ENCODE results near the gene MYO3A. TPM values are rescaled to one million over a fixed set of nuclear protein-coding genes. Genes with fewer than 3 reads are reported as not detected.

Gene MYO3A
- total and polyA plus RNA-seq, 3 experiments from 2014 or later = not detected

GRCh38 chr10:26213157-26213800, 279.2 kb downstream of the MYO3A start:
- no peak overlapping the region for H3K27ac ChIP-seq (ENCODE audit: low read depth, low read length)
- no peak for DNase-seq
- H3K4me1 Mint-ChIP-seq = peaks cover 14 to 40% (median 35%) of the 10 kb centered on the region in 3 donors
- no peaks in the 10 kb centered on the region for H3K36me3 ChIP-seq (ENCODE audit: insufficient read depth, low read length)
- no peaks in the 10 kb centered on the region for H3K4me1 ChIP-seq (ENCODE audit: insufficient read depth, low read length)
- ChIA-PET POLR2A (no interaction called here), CTCF (no interaction called here)
- no peak overlapping the region for H3K27ac Mint-ChIP-seq
- H3K9me3 ChIP-seq (ENCODE audit: low read length) = no peaks in the 10 kb centered on the region
- H3K4me3 ChIP-seq (ENCODE audit: low read length) = no peak overlapping the region
- peaks cover 46 to 58% of the 10 kb centered on the region in 2 donors for H3K27me3 Mint-ChIP-seq
- H3K36me3 Mint-ChIP-seq = no peaks in the 10 kb centered on the region
- no peaks in the 10 kb centered on the region for H3K9me3 Mint-ChIP-seq
- H3K27me3 ChIP-seq (ENCODE audit: insufficient read depth, low read length, poor library complexity, severe bottlenecking) = peaks cover 31% of the 10 kb centered on the region
- H3K4me3 Mint-ChIP-seq = no peak overlapping the region

DNA sequence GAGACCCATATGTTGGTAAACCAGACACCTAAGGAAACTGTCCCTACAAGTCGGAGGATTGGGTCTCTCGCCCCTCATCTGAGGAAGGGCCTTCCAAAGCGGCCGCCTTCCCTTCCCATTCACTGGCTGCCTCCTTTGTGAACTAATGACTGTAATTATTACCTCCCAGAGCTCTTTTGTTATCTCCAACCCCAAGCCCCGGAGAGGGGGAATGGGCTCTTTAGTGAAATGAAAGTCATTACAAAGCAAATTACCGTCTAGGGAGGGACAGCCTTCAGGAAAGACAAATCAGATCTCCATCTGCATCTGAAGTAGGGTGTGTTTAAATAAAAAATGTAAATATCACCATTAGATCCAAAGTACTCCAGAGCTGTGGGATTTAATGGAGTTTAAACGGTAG, 280.0 kb downstream of the MYO3A start:
- Mint-ChIP-seq H3K27me3 (peaks cover 53 to 65% of the 10 kb centered on the region in 2 donors), H3K36me3 (no peaks in the 10 kb centered on the region), H3K4me1 (peaks cover 18 to 47% (median 39%) of the 10 kb centered on the region in 3 donors), H3K9me3 (no peaks in the 10 kb centered on the region), H3K4me3 (no peak overlapping the region), H3K27ac (no peak overlapping the region)
- ChIA-PET POLR2A (no interaction called here), CTCF (no interaction called here)
- DNase-seq = no peak
- Histone ChIP-seq H3K4me3 (ENCODE audit: low read length) (no peak overlapping the region), H3K9me3 (ENCODE audit: low read length) (no peaks in the 10 kb centered on the region), H3K36me3 (ENCODE audit: insufficient read depth, low read length) (no peaks in the 10 kb centered on the region), H3K27me3 (ENCODE audit: insufficient read depth, low read length, poor library complexity, severe bottlenecking) (peaks cover 35% of the 10 kb centered on the region), H3K4me1 (ENCODE audit: insufficient read depth, low read length) (no peaks in the 10 kb centered on the region), H3K27ac (ENCODE audit: low read depth, low read length) (no peak overlapping the region)

DNA sequence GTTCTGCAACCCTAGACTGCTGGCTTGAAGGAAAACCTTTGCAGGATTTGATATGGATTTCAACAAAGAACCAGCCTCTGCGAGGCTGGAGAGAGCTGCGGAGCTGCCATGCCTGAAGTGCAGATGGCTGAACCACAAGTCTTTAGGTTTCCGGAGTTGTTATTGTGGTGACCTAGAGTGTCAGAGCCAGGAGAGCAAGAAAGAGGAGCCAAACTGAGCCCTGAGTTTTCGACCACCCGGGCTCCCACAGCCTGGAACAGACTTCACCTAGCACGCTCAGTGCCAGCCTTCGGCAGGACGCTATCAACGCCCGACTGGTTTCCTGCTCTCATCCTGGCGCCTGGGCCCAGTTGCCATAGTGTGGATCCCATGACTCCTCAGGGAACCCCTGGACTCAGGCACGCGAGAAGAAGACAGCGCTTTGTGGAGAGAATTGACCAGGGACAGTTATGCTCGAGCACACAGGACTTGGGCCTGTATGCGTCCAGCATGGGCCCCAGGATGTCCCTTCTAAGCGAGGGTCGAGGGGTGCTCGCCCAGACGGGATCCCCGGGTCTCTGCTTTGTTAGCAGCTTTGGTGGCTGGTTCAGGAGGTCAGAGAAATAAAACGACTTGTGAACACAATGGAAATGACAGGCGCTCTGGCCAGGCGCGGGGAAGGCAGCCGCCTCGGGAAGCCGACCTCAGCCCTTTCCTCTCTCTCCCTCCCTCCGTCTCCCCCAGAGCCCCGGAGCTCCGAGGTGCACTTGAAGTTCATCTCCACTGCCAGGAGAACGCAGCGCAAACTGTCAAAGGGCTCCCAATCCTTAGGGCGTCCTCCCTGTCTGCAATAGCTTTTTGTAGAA, 280.7 kb downstream of the MYO3A start:
- ChIA-PET CTCF (no interaction called here), POLR2A (no interaction called here)
- Mint-ChIP-seq H3K4me3 (peak overlapping the region in 5 of 7 donors; percentile 63 to 76 (median 72)), H3K27ac (no peak overlapping the region), H3K4me1 (peaks cover 18 to 47% (median 39%) of the 10 kb centered on the region in 3 donors), H3K9me3 (peaks cover 0 to 1% (median 0%) of the 10 kb centered on the region in 5 donors), H3K36me3 (no peaks in the 10 kb centered on the region), H3K27me3 (peaks cover 57 to 72% of the 10 kb centered on the region in 2 donors)
- Histone ChIP-seq H3K4me1 (ENCODE audit: insufficient read depth, low read length) (no peaks in the 10 kb centered on the region), H3K4me3 (ENCODE audit: low read length) (no peak overlapping the region), H3K36me3 (ENCODE audit: insufficient read depth, low read length) (no peaks in the 10 kb centered on the region), H3K9me3 (ENCODE audit: low read length) (no peaks in the 10 kb centered on the region), H3K27me3 (ENCODE audit: insufficient read depth, low read length, poor library complexity, severe bottlenecking) (peaks cover 36% of the 10 kb centered on the region), H3K27ac (ENCODE audit: low read depth, low read length) (no peak overlapping the region)
- no peak for DNase-seq

- no peaks in the 10 kb centered on the region for H3K36me3 ChIP-seq (ENCODE audit: insufficient read depth, low read length)
- no peaks in the 10 kb centered on the region for H3K9me3 ChIP-seq (ENCODE audit: low read length)
- no peak for DNase-seq
- peak overlapping the region in 6 of 7 donors; percentile 63 to 92 (median 72) for H3K4me3 Mint-ChIP-seq
- H3K27ac ChIP-seq (ENCODE audit: low read depth, low read length) = no peak overlapping the region
- no peaks in the 10 kb centered on the region for H3K36me3 Mint-ChIP-seq
- no peak overlapping the region for H3K4me3 ChIP-seq (ENCODE audit: low read length)
- peaks cover 0 to 1% (median 0%) of the 10 kb centered on the region in 5 donors for H3K9me3 Mint-ChIP-seq
- CTCF ChIA-PET = no interaction called here
- H3K4me1 ChIP-seq (ENCODE audit: insufficient read depth, low read length) = no peaks in the 10 kb centered on the region
- peaks cover 18 to 47% (median 39%) of the 10 kb centered on the region in 3 donors for H3K4me1 Mint-ChIP-seq
- H3K27me3 ChIP-seq (ENCODE audit: insufficient read depth, low read length, poor library complexity, severe bottlenecking) = peaks cover 34% of the 10 kb centered on the region
- H3K27me3 Mint-ChIP-seq = peaks cover 63 to 79% of the 10 kb centered on the region in 2 donors
- POLR2A ChIA-PET = no interaction called here
- no peak overlapping the region for H3K27ac Mint-ChIP-seq
Measured at GRCh38 chr10:26215396-26215934, 281.4 kb downstream of the MYO3A start.

GRCh38 chr10:26215935-26216584, 282.0 kb downstream of the MYO3A start:
- POLR2A ChIA-PET = no interaction called here

DNA sequence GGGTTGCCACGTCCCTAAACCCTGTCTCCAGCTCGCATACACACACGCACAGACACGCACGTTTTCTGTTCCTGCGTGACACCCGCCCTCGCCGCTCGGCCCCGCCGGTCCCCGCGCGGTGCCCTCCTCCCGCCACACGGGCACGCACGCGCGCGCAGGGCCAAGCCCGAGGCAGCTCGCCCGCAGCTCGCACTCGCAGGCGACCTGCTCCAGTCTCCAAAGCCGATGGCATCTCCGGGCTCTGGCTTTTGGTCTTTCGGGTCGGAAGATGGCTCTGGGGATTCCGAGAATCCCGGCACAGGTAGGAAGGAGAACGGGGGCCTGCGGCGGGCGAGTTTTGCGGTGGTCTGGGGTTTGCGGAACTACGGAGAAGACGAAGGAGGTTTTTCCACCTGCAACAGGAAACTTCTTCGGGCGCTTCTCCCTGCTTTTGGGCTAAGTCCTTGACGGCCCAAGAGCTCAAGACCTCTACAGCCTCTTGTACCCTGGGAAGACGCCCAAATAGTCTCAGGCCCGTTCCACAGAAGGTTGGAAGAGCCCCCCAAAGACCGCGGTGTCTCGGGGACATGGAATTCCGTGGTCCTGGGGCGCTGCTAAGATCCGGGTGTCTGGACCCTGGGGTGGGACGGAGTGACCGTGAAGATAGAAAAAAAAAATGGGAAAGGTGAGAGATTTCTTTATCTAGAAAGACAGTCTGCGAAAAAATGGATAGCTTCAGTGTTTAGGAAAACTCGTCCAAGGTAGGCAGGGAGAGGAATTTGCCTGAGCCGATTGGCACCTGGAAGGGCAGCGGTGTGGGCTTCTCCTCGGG, 282.8 kb downstream of the MYO3A start, which contains the start of gene GAD2:
TSS of gene GAD2 (plus strand) at position 190 of the 811 bp plus-strand sequence. CDS start at position 226, 36 bp downstream.
- H3K4me1 ChIP-seq (ENCODE audit: insufficient read depth, low read length) = no peaks in the 10 kb centered on the region
- Mint-ChIP-seq H3K27ac (no peak within 1 kb of the TSS), H3K36me3 (no peaks in the 10 kb centered on the region), H3K4me3 (peak within 1 kb of the TSS in 6 of 7 donors; percentile 63 to 92 (median 73)), H3K4me1 (peaks cover 18 to 44% (median 39%) of the 10 kb centered on the region in 3 donors), H3K27me3 (peaks cover 74 to 88% of the 10 kb centered on the region in 2 donors), H3K9me3 (peaks cover 0 to 1% (median 0%) of the 10 kb centered on the region in 5 donors)
- no peak within 1 kb of the TSS for H3K4me3 ChIP-seq (ENCODE audit: low read length)
- ChIA-PET CTCF (no interaction called here), POLR2A (no interaction called here)
- peaks cover 33% of the 10 kb centered on the region for H3K27me3 ChIP-seq (ENCODE audit: insufficient read depth, low read length, poor library complexity, severe bottlenecking)
- no peaks in the 10 kb centered on the region for H3K9me3 ChIP-seq (ENCODE audit: low read length)
- DNase-seq = no peak
- no peaks in the 10 kb centered on the region for H3K36me3 ChIP-seq (ENCODE audit: insufficient read depth, low read length)
- no peak within 1 kb of the TSS for H3K27ac ChIP-seq (ENCODE audit: low read depth, low read length)

More at GRCh38 chr10:26215935-26216584, 282.0 kb downstream of the MYO3A start:
- CTCF ChIA-PET = no interaction called here
- Histone ChIP-seq H3K27ac (ENCODE audit: low read depth, low read length) (no peak overlapping the region), H3K4me3 (ENCODE audit: low read length) (no peak overlapping the region), H3K36me3 (ENCODE audit: insufficient read depth, low read length) (no peaks in the 10 kb centered on the region), H3K4me1 (ENCODE audit: insufficient read depth, low read length) (no peaks in the 10 kb centered on the region), H3K27me3 (ENCODE audit: insufficient read depth, low read length, poor library complexity, severe bottlenecking) (peaks cover 28% of the 10 kb centered on the region), H3K9me3 (ENCODE audit: low read length) (no peaks in the 10 kb centered on the region)
- Mint-ChIP-seq H3K4me1 (peaks cover 18 to 47% (median 39%) of the 10 kb centered on the region in 3 donors), H3K9me3 (peaks cover 0 to 1% (median 0%) of the 10 kb centered on the region in 5 donors), H3K36me3 (no peaks in the 10 kb centered on the region), H3K27me3 (peaks cover 67 to 85% of the 10 kb centered on the region in 2 donors), H3K4me3 (peak overlapping the region in 6 of 7 donors; percentile 63 to 92 (median 73)), H3K27ac (no peak overlapping the region)
- peak in 1 of 5 donors; percentile 10 for DNase-seq

DNA sequence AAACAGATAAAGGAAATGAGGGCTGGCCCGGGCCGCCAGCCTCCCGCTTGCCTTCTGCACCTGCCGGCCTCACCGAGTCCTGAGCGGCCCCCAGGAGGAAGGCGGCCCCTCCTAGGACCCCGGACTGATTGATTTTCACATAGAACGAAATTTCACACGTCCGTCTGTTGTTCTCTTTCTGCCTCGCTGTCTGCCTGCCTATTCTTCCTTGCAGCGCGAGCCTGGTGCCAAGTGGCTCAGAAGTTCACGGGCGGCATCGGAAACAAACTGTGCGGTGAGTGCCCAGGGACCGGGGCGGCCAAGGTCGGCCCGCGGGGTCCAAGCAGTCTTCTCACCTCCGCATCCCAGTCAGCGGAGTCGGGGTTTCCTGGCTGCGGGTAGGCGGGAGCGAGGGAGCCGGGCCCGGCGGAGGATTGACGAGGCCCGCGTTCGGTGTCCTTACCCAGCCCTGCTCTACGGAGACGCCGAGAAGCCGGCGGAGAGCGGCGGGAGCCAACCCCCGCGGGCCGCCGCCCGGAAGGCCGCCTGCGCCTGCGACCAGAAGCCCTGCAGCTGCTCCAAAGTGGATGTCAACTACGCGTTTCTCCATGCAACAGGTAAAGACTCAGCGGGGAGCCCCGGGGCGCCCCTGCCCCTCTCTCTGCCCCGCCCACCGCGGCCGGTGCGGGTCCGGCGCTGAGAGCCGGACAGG, 283.5 kb downstream of the MYO3A start:
- Histone ChIP-seq H3K4me1 (ENCODE audit: insufficient read depth, low read length) (no peaks in the 10 kb centered on the region), H3K4me3 (ENCODE audit: low read length) (no peak overlapping the region), H3K9me3 (ENCODE audit: low read length) (no peaks in the 10 kb centered on the region), H3K36me3 (ENCODE audit: insufficient read depth, low read length) (no peaks in the 10 kb centered on the region), H3K27ac (ENCODE audit: low read depth, low read length) (no peak overlapping the region), H3K27me3 (ENCODE audit: insufficient read depth, low read length, poor library complexity, severe bottlenecking) (peaks cover 39% of the 10 kb centered on the region)
- DNase-seq = no peak
- H3K9me3 Mint-ChIP-seq = peaks cover 0 to 1% (median 0%) of the 10 kb centered on the region in 5 donors
- H3K27ac Mint-ChIP-seq = no peak overlapping the region
- CTCF ChIA-PET = no interaction called here
- H3K4me1 Mint-ChIP-seq = peaks cover 18 to 41% (median 34%) of the 10 kb centered on the region in 3 donors
- no peaks in the 10 kb centered on the region for H3K36me3 Mint-ChIP-seq
- H3K27me3 Mint-ChIP-seq = peaks cover 74 to 89% of the 10 kb centered on the region in 2 donors
- POLR2A ChIA-PET = no interaction called here
- H3K4me3 Mint-ChIP-seq = peak overlapping the region in 3 of 7 donors; percentile 33 to 86 (median 33)

Measured in CD8-positive, alpha-beta memory T cell (primary cell).